Prostate gland (tissue), 2 donors: ENCODE data around the gene ROBO1.

ENCODE experiments used
- POLR2A ChIP-seq: fragments of 450-650 bp; IDR thresholded peaks from one replicate; pipeline ENCODE4 v1.6.1; 2016; ENCODE audit warnings: antibody characterized with exemption, mild to moderate bottlenecking
- POLR2AphosphoS5 ChIP-seq: sonication (generic); formaldehyde crosslinking; IDR thresholded peaks from one replicate; pipeline ENCODE4 v1.6.1; 2017; ENCODE audit warnings: antibody characterized with exemption
- TF ChIP-seq, protein P1 (sequence below), 4 experiments: fragments of 200-600 bp in 2 of 4; fragments of 450-650 bp in 2 of 4; sonication (generic) in 2 of 4; IDR thresholded peaks; 1 replicate in 3 of 4; 2 replicates in 1 of 4; pipeline ENCODE4 v1.5.1; 2016 to 2019; ENCODE audit warnings: antibody characterized with exemption in 4 of 4, mild to moderate bottlenecking in 2 of 4, moderate library complexity in 2 of 4

DNA sequence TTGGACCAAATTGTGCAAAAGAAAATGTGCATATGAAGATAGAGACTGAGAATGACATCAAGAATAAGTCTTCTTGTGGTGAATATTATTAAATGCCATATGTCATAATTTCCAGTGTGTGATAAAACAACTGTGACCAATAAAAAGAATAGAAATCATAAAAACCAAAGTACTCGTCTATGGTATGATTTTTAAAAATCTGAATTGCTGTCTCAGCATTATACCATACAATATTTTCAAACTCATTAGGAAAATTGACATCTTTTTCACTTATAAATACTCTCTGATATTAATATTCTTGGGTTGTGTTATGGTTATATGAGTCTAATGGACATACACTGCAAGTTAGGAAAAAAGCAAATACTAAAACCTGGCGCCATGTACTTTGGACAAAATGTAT, 279.4 kb downstream of the ROBO1 start:
- TF ChIP-seq, protein P1, sequence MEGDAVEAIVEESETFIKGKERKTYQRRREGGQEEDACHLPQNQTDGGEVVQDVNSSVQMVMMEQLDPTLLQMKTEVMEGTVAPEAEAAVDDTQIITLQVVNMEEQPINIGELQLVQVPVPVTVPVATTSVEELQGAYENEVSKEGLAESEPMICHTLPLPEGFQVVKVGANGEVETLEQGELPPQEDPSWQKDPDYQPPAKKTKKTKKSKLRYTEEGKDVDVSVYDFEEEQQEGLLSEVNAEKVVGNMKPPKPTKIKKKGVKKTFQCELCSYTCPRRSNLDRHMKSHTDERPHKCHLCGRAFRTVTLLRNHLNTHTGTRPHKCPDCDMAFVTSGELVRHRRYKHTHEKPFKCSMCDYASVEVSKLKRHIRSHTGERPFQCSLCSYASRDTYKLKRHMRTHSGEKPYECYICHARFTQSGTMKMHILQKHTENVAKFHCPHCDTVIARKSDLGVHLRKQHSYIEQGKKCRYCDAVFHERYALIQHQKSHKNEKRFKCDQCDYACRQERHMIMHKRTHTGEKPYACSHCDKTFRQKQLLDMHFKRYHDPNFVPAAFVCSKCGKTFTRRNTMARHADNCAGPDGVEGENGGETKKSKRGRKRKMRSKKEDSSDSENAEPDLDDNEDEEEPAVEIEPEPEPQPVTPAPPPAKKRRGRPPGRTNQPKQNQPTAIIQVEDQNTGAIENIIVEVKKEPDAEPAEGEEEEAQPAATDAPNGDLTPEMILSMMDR (IDR thresholded peaks at IDR 0.05), result no peak
- TF ChIP-seq POLR2AphosphoS5 (no peak), POLR2A (no peak)
